HG02970 (cell line): ENCODE results near the gene ALDH7A1.
"Not testable (repeated sequence)": the region's sequence is repeated elsewhere in the genome, so short reads cannot be mapped to it uniquely, and the experiment has no call there.

Experiments used
- ATAC-seq: cut with Tn5 transposase; IDR thresholded peaks from one replicate; pipeline ENCODE4 v1.9.1; 2021; ENCODE audit warnings: mild to moderate bottlenecking, moderate library complexity, moderate number of reproducible peaks; ENCODE audit not compliant: unreplicated experiment, low FRiP score

Gene ALDH7A1

DNA sequence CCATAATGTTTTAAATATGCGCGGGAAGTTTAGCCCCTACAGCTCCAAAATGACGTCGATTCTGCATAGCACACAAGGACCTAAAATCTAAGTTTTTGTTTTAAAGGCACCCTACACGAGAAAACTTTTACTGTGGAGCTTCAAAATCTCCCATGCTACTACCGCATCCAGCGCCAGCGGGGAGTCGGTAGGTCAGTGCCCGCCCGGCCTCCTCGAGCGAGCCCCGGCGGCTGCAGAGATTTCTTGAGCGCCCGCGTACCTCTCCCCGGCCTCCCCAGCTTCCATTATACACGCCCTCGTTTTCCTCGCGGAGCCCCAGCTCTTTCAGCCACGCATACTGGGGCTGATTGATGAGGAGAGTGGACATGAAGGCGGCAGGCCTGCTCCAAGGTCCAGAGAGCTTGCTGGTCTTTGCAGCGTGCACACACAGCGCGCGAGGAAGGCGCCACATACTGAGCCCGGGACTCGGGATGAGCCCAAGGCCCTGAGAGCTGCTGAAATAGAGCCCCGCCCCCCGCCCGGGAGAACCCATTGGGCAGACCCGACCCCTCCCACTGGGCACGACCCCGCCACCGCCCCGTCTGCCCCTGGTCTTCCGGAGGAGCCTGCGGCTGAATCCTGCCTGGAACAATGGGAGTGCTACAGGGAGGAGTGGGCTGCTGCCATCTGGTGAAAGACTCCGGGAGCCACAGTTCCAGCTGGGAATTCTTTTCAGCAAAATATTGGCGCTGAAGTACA, at the start of gene ALDH7A1:
Gene ALDH7A1 (minus strand): TSS at position 472 of the 738 bp plus-strand sequence. CDS start 21 bp downstream, at position 451.
- ATAC-seq, result peak; percentile 58

DNA sequence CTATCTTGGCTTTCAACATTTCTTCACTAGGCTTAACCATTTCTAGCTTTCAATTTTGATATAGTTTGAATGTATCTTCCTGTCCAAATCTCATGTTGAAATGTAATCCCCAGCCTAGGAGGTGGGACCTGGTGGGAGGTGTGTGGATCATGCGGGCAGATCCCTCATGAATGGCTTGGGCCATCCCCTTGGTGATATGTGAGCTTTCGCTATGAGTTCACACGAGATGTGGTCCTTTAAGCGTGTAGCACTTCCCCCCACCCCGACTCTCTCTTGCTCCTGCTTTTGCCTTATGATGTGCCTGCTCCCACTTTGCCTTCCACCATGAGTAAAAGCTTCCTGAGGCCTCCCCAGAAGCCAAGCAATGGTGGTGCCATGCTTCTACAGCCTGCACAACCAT, 46.4 kb upstream of the ALDH7A1 start:
- no peak for ATAC-seq

DNA sequence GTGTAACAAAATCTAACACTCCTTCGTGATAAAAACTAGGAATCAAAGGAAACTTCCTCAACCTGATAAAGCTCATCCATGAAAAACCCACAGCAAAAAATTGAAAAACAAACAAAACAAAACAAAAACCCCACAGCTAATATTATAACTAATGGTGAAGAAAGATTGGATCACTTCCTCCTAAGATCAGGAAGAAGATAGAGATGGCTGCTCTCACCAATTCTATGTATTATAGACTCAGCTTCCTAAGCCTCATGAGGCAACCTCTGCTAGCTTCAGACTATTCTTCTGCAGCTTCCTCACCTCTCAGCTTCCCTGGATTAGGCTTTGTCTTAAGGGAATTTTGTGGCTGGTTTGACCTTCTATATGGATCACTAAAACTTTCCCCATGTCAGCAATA, 45.8 kb upstream of the ALDH7A1 start:
- no peak for ATAC-seq

DNA sequence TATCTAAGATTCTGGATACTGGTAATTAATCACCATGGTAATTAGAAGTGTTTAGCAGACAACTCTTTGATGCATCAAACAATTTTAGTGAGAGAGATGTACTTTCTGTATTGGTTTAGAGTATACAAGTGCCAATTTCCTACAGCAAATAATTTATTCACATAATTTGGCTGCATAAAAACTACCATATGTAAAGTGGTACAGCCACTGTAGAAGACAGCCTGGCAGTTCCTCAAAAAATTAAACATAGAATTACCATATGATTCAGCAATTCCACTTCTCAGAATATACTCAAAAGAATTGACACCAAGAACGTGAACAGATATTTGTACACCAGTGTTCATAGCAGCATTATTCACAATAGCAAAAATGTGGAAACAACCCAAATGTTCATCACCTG, 41.9 kb upstream of the ALDH7A1 start:
- no peak for ATAC-seq

DNA sequence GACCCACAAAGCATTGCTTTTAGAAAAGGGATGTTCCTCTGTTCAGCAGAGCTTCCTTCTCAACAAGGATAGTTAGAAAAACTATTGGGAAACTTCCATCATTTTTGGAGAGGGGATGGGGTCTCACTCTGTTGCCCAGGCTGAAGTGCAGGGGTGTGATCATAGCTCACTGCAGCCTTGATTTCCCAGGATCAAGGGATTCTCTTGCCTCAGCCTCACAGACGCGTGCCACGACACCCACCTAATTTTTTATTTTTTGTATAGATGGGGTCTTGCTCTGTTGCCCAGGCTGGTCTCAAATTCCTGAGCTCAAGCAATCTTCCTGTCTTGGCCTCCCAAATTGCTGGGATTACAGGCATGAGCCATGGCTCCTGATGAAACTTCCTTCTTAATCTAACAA, 40.6 kb upstream of the ALDH7A1 start:
- ATAC-seq, result no peak

DNA sequence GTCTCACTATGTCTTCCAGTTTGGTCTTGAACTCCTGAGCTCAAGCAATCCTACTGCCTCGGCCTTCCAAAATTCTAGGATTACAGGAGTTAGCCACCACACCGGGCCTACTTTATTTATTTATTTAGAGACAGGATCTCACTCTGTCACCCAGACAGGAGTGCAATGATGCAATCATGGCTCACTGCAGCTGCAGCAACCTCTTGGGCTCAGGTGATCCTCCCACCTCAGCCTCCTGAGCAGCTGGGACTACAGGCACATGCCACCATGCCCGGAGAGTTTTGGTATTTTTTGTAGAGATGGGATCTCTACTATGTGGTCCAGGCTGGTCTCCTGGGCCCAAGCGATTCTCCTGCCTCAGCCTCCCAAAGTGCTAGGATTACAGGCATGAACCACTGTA, 38.5 kb upstream of the ALDH7A1 start:
- ATAC-seq, result no peak

DNA sequence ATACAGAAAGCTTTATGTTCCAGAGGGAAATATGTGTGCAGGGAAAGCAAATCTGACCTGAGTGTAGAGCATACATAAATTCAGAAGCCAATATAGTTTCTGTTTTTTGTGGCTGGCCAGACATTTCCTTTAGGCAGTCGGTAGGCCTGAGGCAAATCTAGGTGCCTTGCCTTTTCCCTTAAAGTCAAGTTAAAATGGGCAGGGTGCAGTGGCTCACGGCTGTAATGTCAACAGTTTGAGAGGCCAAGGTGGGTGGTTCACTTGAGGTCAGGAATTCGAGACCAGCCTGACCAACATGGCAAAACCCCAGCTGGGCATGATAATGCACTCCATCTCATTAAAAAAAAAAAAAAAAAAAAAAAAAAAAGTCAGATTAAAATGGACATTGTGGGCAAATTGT, 36.9 kb upstream of the ALDH7A1 start:
- no peak for ATAC-seq

DNA sequence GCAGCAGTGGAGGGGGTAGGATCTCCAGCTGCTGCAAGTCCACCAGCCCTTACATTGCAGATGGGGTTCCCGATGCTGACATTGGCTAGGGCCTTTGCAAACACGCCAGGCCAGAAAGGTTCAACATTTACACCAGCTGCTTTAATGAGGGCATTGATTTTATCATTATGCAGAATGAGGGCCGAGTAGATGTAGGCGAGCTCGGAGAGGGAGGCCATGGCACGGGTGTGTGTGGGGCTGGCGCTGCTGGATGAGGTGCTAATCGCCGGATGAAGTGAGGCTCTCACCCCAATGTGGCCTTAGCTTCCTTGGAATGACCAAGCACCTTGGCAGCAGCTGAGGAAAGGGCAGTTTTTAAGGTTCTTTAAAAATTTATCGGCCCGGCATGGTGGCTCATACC, 33.1 kb upstream of the ALDH7A1 start:
- ATAC-seq, result no peak

DNA sequence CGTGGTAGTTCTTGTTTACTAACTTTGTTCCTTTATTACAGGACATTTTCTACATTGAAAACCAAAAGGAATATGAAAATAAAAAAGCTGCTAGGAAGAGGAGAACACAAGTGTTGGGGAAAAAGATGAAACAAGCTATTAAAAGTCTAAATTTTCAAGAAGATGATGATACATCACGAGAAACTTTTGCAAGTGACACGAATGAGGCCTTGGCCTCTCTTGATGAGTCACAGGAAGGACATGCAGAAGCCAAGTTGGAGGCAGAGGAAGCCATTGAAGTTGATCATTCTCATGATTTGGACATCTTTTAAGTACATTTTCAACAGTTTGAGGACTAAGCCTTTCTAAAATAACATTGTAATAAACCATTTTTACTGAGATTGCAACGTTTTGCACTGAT, 29.5 kb upstream of the ALDH7A1 start:
- ATAC-seq, result no peak

DNA sequence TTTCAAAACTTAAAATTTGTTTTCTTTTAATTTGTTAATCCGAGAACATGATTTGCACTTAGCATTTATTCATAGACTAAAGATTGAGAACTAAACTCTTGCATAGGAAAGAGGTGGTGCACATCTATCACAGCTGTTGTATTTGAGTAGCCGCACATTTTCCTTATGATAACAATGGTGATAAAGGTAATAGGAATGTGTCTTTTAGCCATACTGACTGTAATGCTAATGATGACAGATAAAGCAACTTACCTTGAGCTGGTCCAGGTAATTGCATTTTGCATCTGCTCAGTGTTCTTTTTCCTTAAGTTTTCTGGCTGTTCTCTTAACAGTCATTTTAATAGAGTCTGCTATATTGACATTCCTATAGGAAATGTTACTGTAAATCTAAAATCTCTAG, 24.8 kb upstream of the ALDH7A1 start:
- ATAC-seq, result no peak

DNA sequence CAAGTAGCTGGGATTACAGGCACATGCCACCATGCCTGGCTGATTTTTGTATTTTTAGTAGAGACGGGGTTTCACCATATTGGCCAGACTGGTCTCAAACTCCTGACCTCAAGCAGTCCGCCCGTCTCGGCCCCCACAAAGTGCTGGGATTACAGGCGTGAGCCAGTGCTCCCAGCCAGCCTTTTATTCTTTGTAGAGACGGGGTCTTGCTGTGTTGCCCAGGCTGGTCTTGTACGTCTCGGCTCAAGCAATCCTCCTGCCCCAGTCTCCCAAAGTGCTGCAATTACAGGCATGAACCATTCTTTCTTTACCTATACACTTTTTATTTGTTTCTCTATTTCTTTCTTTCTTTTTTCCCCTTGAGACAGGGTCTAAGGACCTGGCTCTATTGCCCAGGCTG, 22.6 kb upstream of the ALDH7A1 start:
- not testable (repeated sequence) for ATAC-seq

DNA sequence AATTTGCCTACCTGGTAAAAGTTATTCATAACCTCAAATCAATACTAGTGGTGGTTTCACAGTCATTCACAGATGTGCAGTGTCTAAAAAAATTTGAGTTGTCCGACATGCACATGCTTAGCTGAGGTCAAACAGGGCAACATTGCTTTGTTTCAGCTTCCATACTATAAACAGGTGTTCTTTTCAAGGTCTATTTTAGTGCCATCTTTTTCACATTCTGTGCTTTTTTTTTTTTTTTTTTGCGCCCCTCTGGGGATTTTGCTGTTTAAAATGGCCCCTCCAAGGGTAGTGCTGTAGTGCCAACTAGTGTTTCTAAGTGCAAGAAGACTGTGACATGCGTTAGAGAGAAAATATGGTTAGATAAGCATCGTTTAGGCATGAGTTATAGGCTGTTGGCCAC, 20.3 kb upstream of the ALDH7A1 start:
- peak; percentile 92 for ATAC-seq

DNA sequence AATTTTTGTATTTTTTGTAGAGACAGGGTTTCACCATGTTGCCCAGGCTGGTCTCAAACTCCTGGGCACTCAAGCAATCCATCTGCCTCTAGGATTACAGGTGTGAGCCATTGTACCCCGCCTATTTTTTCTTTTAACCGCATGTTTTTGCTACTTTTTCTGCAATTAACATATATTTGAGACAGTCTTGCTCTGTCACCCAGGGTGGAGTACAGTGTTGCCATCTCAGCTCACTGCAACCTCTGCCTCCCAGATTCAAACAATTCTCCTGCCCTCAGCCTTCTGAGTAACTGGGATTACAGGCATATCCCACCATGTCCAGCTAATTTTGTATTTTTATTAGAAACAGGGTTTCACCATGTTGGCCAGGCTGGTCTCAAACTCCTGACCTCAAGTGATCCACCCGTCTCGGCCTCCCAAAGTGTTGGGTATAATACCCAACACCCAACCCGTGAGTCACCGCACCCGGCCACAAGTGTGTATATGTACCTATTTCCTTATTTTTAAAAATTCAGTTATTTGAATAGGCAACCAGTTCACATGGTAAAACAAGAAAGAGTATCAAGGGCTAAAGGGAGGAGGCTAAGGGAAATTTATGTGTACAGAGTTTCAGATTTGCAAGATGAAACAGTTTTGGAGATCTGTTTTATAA, 19.0 kb upstream of the ALDH7A1 start:
- no peak for ATAC-seq

DNA sequence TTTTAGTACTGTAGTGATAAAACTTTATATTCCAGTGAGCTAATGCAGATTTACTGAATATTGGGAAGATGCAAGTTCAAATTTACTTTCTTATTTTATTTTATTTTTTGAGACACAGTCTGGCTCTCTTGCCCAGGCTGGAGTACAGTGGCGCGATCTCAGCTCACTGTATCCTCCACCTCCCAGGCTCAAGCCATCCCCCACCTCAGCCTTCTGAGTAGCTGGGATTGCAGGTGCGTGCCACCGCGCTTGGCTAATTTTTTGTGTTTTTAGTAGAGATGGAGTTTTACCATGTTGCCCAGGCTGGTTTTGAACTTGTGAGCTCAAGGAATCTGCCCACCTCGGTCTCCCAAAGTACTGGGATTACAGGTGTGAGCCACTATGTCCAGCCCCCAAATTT, 15.6 kb upstream of the ALDH7A1 start:
- no peak for ATAC-seq

DNA sequence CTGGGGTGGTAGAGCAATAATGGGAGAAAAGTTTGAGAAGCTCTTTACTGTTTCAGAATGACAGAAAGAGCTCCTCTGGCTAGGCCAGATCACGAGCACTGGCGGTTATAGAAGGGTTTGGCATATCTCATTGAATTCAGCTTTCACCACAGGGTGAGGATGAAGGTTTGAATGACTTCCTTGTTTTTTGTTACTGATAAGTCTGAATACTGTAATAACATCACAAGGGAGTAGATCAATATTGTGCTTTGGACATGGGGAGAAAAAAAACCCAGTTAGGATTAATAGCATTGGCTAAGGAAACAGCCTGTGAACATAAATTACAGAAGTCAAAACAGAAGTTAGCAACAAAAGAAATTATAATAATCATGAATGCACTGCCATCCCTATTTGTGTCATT, 15.1 kb upstream of the ALDH7A1 start:
- ATAC-seq, result no peak

DNA sequence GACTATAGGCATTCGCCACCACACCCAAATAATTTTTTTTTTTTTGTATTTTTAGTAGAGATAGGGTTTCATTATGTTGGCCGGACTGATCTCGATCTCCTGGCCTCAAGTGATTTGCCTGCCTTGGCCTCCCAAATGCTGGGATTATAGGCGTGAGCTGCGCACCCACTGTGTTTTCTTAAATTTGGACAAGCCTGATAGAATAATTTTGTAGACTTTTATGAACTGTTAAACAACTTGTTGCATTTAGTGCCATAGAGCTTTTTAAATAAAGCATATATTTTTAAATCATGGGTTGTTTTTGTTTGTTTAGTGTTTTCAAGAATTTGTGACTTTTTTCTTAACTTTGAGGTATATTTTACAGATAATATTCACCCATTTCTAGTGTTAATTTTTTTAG, 10.5 kb upstream of the ALDH7A1 start:
- ATAC-seq, result no peak

DNA sequence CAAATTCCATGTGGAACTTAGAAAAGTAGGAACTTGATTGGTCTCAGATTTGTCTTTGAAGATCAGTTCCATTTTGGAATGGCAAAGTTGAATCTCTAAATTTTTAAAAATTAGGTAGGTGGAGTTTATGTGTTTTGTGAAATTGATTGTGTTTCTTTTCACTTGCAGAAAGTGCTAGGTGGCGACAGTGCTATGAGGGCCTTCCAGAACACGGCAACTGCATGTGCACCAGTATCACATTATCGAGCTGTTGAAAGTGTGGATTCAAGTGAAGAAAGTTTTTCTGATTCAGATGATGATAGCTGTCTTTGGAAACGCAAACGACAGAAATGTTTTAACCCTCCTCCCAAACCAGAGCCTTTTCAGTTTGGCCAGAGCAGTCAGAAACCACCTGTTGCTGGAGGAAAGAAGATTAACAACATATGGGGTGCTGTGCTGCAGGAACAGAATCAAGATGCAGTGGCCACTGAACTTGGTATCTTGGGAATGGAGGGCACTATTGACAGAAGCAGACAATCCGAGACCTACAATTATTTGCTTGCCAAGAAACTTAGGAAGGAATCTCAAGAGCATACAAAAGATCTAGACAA, 8.5 kb upstream of the ALDH7A1 start:
- no peak for ATAC-seq

DNA sequence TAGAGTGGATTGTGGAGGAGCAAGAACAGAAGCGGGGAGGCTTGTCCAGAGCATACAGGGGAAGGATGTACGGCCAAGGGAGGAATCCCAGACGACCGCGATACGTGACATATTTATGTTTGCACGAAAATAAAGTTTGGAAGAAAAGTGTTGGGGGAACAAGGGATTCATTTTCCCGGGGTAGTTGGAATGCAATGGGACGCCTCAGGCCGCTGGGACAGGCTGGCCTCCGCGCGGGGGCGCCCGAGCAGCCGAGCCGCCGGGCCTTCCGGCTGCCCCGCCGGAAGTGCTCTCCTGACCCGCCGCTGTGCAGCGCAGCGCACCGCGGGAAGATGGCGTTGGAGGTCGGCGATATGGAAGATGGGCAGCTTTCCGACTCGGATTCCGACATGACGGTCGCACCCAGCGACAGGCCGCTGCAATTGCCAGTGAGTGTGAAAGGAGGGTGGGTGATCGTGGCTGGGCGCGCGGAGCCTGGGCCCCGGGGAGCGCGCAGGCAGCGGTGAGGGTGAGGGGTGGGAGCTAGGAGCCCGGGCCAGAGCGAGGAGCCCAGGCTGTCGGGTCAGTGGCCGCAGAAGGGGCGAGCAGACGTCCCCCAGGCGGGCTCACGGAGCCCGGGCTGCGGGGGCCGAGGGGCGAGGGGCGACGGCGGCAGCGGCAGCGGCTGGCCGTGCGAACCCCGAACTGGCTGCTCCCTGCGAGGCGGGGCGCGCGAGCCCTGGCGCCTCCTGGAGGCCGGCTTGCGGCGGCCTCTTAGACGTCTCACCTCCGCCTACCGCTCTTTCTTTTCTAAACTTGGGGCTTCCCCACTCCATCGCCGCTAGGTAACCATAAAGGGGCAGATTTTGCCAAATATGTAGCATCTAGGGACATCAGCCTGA, 5.9 kb upstream of the ALDH7A1 start, which contains the start of gene PHAX:
Gene PHAX (plus strand): TSS at position 317 of the 881 bp plus-strand sequence. CDS start 16 bp downstream, at position 333.
- peak; percentile 96 for ATAC-seq

DNA sequence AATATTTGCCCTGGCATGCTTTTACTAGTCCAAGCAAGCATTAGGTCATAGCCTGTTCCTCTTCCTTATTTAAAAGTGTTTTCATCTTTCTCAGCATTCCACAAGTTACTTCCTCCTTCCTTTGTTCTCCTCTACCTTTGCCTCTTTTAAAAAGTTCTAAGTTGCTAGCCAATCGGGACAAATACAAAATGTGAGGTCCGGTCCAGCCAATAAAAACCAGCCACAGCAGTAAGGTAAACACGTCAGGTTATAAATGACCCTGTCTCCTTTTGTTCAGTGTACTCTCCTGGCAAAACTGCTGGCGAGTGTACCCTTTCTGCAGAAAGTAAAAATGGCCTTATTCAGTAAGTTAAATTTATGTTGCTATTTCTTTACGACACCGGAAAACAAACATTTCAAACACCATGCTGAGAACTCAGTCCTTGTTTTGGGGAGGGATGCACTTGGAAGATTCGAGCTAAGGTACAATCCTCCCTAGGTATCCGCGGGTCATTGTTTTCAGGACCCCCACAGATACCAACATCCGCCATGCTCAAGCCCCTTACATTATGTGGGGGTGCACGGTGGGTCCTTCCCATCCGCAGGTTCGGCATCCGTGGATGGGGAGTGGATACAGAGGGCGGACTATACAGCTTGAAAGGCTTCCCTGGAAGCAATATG, 5.1 kb upstream of the ALDH7A1 start:
- not testable (repeated sequence) for ATAC-seq

DNA sequence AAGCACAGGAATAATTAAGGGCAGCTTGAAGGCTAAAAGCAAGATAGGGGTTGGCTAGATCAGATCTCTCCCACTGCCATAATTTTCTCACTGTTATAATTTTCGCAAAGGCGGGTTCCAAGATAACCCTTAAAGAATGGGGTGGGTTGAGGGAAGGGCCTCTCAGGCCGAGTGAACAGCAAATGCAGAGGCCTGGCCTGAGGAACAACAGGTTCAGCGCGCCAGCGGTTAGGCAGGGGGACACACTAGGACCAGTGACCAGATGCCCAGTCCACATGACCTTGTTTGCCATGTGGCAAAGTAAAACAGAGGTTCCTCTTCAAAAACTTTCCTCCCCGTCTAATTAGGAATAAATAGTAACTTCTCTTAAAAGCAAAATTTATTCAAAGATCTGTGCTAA, 4.5 kb upstream of the ALDH7A1 start:
- no peak for ATAC-seq
